ENCODE data around the gene CRADD.

DNA sequence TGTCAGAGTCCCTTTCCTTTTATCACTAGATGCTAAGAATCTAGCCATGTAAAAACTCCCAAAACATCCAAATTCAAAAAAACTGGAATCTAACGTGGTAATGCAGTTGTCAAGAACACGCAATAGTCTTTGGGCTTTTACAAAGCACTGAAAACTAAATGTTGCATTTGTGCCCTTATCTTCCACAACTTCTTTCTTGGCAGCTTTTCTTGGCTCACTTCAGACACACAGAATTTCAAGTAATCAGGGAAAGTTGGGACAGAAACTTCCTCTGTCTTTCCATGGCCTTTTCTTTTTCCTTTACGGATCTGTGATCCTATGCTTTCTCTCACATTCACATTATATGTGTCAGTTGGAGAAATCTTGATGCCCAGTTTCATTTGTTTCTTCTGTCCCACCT, 136.0 kb downstream of the CRADD start:
- no peak for TF ChIP-seq EZH2phosphoT487 (IDR thresholded peaks at IDR 0.05; ENCODE audit: insufficient read depth, low read depth)
- TF ChIP-seq EZH2 (IDR thresholded peaks at IDR 0.05; ENCODE audit: insufficient read depth, poor library complexity, severe bottlenecking), result no peak

All from GM23248 (cell line).